ENCODE measurements around the gene RAI14. TPM values are rescaled to one million over a fixed set of nuclear protein-coding genes. Genes with fewer than 3 reads are reported as not detected.
"Not testable (repeated sequence)": the region's sequence is repeated elsewhere in the genome, so short reads cannot be mapped to it uniquely, and the experiment has no call there.

RAI14 gene
- total RNA-seq, 2 experiments from 2014 or later = 0.08 to 0.50 TPM

DNA sequence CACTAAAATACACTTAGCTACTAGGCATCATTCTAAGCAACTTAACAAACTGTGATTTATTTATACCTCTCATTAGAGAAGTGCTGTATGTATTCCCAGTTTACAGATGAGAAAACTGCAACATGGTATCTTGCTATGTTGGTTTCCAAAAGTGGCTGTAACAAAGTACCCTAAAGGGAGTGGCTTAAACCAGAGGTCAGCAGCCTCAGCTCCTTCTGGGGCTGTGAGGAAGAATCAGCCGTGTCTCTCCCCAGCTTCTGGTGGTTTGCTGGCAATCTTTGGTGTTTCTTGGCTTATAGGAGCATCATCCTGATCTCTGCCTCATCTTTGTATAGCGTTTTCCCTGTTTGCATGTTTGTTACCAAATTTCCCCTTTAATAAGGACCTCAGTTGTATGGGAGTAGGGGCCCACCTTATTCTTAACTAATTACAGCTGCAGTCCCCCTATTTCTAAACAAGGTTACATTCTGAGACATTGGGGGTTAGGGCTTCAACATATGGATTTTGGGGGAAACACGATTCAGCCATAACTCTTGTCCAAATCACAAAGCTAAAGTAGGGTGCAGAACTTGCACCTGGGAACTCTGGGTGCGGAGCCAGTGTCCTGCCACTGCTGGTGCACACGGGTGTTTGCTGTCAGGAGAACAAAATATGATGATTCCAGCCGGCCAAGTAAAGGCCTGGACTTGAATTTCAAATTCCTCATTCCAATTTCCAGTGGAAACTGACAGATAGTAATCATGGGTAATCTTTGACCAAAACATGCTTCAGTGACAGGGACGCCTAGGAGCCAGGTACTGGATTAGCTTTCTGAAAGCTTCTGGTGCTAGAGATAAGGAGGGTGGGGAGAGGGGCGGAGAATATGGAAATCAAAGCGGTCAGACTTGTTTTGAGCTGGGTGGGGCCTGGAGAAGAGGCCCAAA is 43.3 kb downstream of the RAI14 start:
- CTCF ChIA-PET = no interaction called here
- H3K36me3 Mint-ChIP-seq (ENCODE audit: low read depth) = no peaks in the 10 kb centered on the region
- no peak overlapping the region for H3K4me3 Mint-ChIP-seq
- POLR2A ChIA-PET = no interaction called here
- peaks cover 11% of the 10 kb centered on the region for H3K4me1 Mint-ChIP-seq
- DNase-seq = no peak
- H3K27ac Mint-ChIP-seq = no peak overlapping the region
- no peaks in the 10 kb centered on the region for H3K27me3 Mint-ChIP-seq
- no peaks in the 10 kb centered on the region for H3K9me3 Mint-ChIP-seq

DNA sequence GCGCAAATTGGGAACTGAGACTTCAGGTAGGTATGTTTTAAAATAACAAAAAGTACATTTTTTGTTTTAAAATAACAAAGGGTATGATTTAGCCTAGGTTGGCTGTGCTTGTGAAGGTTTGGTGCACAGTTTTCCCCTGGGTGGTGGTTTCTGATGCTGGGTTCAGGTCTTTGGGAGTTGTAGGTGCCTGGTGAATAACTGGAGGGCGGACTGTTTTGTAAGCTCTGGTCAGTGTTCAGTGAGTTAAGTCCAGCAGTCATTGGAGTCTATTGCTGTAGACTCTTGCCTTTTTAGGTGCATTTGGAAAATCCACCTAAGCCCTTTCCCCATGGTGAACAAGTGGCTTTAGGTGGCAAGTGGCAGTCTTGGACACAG is 43.9 kb downstream of the RAI14 start:
- Mint-ChIP-seq H3K4me3 (no peak overlapping the region), H3K27me3 (no peaks in the 10 kb centered on the region), H3K27ac (no peak overlapping the region), H3K4me1 (peaks cover 7% of the 10 kb centered on the region), H3K36me3 (ENCODE audit: low read depth) (no peaks in the 10 kb centered on the region), H3K9me3 (no peaks in the 10 kb centered on the region)
- ChIA-PET CTCF (no interaction called here), POLR2A (no interaction called here)
- no peak for DNase-seq

DNA sequence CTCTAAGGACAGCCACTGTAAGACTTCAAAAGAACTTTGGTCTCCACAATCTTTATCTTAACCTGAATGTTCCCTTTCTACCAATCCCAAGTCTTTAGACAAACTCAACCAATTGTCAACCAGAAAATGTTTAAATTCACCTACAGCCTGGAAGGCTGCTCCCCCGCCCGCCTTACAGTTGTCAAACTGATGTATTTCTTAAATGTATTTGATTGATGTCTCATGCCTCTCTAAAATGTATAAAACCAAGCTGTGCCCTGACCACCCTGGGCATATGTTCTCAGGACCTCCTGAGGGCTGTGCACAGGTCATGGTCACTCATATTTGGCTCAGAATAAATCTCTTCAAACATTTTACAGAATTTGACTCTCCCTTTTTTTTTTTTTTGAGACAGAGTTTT is 45.3 kb downstream of the RAI14 start:
- H3K27ac Mint-ChIP-seq; H3K4me1 Mint-ChIP-seq; H3K9me3 Mint-ChIP-seq; H3K27me3 Mint-ChIP-seq; H3K4me3 Mint-ChIP-seq; CTCF ChIA-PET; H3K36me3 Mint-ChIP-seq (ENCODE audit: low read depth); DNase-seq; POLR2A ChIA-PET: not testable (repeated sequence)

DNA sequence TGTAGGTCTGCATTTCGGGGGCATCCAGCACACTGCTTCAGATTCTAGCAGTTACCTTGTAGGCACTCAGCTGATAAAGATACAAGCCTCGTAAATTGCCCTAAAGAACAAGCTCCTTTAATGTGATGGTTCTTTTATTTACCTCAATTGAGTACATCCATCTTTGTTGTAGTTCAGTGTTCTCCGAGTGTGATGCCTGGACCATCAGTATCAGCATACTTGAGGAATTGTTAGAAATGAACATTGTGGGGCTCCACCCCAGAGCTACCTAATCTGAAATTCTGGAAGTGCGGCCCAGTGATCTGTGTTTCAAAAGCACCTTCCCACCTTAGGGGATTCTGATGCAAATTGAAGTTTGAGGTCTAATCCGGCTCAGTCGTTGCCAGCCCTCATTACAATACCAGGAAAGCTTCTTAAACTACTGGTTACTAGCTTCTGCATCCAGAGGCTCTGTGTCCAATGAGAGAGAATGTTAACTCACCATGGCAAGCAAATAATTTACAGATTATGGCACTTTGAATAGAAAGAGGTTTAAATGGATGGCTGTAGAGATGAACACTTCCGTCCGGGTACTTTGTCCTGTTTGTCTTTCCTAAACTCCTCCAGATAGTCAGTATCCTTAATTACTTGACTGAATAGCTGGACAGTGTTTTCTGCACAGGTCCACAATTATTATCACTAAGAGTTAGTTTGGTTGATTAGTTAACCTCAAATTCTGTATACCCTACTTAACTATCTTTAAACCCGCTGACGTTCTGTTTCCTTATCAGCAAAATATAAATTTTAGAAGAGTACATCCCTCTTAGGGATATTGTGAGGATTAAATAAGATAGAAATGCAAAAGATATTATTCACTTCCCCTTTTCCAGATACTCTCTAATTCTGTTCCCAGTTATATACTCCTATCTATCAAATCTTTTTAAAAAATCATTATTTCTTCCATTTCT is 47.9 kb downstream of the RAI14 start:
- DNase-seq = no peak
- H3K36me3 Mint-ChIP-seq (ENCODE audit: low read depth) = no peaks in the 10 kb centered on the region
- H3K27me3 Mint-ChIP-seq = no peaks in the 10 kb centered on the region
- no peak overlapping the region for H3K4me3 Mint-ChIP-seq
- no peak overlapping the region for H3K27ac Mint-ChIP-seq
- H3K9me3 Mint-ChIP-seq = no peaks in the 10 kb centered on the region
- CTCF ChIA-PET = no interaction called here
- POLR2A ChIA-PET = no interaction called here
- no peaks in the 10 kb centered on the region for H3K4me1 Mint-ChIP-seq

DNA sequence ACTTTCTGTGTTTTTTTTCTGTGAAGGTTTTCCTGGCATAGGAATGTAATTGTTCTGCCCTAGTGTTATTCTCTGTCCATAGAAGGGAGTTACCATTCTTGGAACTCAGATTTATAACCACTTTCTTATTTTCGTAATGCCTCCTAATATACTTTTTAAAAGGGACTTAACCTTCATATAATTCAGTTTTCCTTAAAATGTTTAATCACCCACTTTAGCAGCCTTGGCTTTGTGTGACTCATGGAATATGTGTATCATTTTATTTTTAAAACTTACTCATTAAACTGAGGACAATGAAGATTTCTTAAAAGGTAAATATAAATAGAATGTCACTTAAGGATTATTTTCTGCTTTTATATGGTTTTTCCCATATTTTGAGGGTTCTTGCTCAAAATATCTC is 50.0 kb downstream of the RAI14 start:
- Mint-ChIP-seq H3K27ac (no peak overlapping the region), H3K4me3 (no peak overlapping the region), H3K9me3 (no peaks in the 10 kb centered on the region), H3K36me3 (ENCODE audit: low read depth) (no peaks in the 10 kb centered on the region), H3K27me3 (no peaks in the 10 kb centered on the region), H3K4me1 (no peaks in the 10 kb centered on the region)
- POLR2A ChIA-PET = no interaction called here
- DNase-seq = no peak
- CTCF ChIA-PET = no interaction called here

DNA sequence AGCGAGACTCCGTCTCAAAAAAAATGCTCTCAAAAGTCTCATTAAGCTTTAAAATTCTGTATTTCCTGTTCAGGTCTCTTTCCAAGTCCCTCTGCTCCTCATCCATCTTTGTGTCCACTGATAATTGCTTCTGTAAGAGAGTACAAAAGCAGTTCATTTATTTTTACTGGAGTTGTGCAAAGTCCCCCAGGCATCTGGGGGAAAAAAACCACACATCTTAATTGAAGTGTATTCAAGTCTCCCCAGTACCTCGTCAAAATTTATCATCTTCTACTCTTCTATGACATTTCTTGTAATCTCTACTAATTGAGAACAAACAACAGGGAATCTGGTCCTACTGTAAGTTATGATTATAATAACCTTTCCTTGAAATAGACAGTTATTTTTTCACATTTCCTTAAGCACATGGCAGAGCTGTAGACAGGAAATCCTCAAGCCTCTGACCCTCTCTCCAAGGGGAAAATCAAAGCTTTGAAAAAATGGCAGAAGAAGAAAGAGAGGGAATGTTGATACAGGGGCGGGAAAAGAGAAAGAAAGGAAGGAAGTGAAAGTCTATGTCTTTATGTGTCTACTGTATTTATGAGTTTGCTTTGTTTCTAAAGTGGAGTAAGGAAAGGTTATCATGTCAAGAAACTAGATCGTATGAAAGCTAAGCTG is 51.5 kb downstream of the RAI14 start:
- Mint-ChIP-seq H3K9me3 (no peaks in the 10 kb centered on the region), H3K27ac (no peak overlapping the region), H3K4me1 (no peaks in the 10 kb centered on the region), H3K4me3 (no peak overlapping the region), H3K36me3 (ENCODE audit: low read depth) (no peaks in the 10 kb centered on the region), H3K27me3 (no peaks in the 10 kb centered on the region)
- CTCF ChIA-PET = no interaction called here
- POLR2A ChIA-PET = no interaction called here
- no peak for DNase-seq

DNA sequence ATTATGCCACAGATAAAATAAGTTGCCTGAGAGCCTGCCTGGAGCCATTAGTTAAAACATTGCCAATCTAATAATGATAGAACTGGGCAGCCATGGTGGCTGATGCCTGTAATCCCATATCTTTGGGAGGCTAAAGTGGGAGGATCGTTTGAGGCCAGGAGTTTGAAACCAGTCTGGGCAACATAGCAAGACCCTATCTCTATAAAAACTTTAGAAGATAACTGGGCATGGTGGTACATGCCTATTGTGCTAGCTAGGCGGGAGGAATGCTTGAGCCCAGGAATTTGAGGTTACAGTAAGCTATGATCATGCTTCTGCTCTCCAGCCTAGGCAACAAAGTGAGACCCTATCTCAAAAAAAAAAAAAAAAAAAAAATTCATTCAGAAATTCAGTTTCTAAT is 52.6 kb downstream of the RAI14 start:
- H3K36me3 Mint-ChIP-seq (ENCODE audit: low read depth) = no peaks in the 10 kb centered on the region
- CTCF ChIA-PET = interaction anchor here (0.6 to 0.7 kb wide), 3 partner anchors 30 to 890 kb away, joined by 3 to 6 read pairs (median 3); partner anchors contain the start of gene BRIX1
- no peaks in the 10 kb centered on the region for H3K9me3 Mint-ChIP-seq
- DNase-seq = no peak
- no peaks in the 10 kb centered on the region for H3K27me3 Mint-ChIP-seq
- H3K4me1 Mint-ChIP-seq = no peaks in the 10 kb centered on the region
- POLR2A ChIA-PET = no interaction called here
- H3K27ac Mint-ChIP-seq = no peak overlapping the region
- H3K4me3 Mint-ChIP-seq = no peak overlapping the region

DNA sequence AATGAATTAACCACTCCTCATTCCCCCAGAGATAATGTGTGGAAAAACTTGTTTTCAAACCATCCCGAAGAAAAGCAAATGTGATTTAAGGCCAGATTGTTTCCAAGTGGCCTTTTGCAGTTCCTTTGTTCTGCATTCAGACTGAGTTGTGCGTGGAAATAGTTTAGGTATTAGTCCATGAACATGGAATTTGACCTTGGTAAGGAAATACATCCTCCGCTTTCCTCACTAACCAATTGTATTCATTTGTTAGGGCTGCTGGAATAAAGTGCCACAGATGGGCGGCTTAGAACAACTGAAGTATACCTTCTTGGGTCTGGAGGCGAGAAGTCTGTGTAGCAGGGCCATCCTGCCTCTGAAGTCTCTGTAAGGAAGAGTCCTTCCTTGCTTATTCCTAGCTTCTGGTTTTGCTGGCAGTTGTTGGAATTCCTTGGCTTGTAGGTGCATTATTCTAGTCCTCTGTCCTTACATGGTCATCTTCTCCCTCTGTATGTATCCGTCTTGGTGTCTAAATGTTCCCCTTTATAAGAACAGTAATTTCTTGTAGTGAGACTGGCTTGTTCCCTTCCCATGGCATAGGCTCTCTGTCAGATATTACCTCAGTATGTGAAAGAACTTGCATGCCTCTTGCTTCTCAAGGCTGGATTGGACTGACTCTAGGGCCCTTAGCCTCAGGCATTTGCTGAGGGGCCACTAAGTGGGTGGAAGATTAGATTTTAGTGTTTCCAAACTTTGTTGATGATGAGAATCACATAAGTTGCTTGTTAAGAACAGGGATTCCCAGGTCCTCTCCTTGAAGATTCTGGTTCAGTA is 53.9 kb downstream of the RAI14 start:
- no peak overlapping the region for H3K27ac Mint-ChIP-seq
- H3K27me3 Mint-ChIP-seq = no peaks in the 10 kb centered on the region
- no peak overlapping the region for H3K4me3 Mint-ChIP-seq
- no peaks in the 10 kb centered on the region for H3K36me3 Mint-ChIP-seq (ENCODE audit: low read depth)
- DNase-seq = no peak
- no peaks in the 10 kb centered on the region for H3K4me1 Mint-ChIP-seq
- no peaks in the 10 kb centered on the region for H3K9me3 Mint-ChIP-seq
- POLR2A ChIA-PET = no interaction called here
- CTCF ChIA-PET = interaction anchor here (0.6 to 1.4 kb wide), 2 partner anchors 15 to 55 kb away, joined by 3 to 4 read pairs; no protein-coding TSS in a partner anchor

DNA sequence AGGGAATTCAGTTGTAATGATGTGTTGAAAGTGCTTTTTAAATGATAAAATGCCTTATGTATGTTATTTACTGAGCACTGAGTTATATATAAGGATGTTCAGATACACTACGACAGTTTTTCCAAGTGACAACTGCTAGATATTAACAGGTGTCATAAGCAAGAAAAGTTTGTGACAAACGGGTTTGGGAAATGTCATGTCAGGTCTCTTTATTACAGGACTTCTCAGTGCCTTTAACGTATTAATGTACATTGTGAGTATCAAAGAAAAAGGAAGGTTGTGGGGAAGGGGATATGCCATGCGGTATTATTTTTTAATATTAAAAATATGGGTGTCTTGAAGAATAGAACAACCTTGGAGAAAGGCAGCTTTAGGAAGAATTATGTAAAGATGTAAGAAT is 56.4 kb downstream of the RAI14 start:
- H3K9me3 Mint-ChIP-seq = no peaks in the 10 kb centered on the region
- no peak overlapping the region for H3K4me3 Mint-ChIP-seq
- H3K36me3 Mint-ChIP-seq (ENCODE audit: low read depth) = no peaks in the 10 kb centered on the region
- H3K27ac Mint-ChIP-seq = no peak overlapping the region
- ChIA-PET CTCF (no interaction called here), POLR2A (no interaction called here)
- no peaks in the 10 kb centered on the region for H3K4me1 Mint-ChIP-seq
- H3K27me3 Mint-ChIP-seq = no peaks in the 10 kb centered on the region
- DNase-seq = no peak

DNA sequence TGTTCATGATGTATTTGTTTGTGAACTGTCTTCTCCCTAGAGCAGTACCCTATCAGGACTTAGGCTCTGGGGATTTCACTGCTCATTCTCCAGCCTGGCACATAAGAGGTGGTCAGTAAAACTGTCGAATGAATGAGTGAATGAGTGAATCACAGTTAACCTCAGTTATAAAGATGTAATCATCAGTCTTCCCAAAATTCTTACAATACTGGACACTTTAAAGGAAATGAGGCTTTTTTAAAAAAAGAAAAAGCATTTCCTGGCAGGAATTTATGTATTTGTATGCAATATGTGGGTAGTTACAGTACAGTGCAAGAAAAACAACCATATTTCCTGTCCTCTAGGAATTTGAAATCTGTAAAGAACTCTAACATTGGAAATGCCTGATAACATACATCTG is 59.6 kb downstream of the RAI14 start:
- H3K27me3 Mint-ChIP-seq = no peaks in the 10 kb centered on the region
- ChIA-PET POLR2A (no interaction called here), CTCF (no interaction called here)
- H3K4me1 Mint-ChIP-seq = no peaks in the 10 kb centered on the region
- no peak for DNase-seq
- no peaks in the 10 kb centered on the region for H3K9me3 Mint-ChIP-seq
- H3K27ac Mint-ChIP-seq = no peak overlapping the region
- H3K36me3 Mint-ChIP-seq (ENCODE audit: low read depth) = no peaks in the 10 kb centered on the region
- H3K4me3 Mint-ChIP-seq = no peak overlapping the region

DNA sequence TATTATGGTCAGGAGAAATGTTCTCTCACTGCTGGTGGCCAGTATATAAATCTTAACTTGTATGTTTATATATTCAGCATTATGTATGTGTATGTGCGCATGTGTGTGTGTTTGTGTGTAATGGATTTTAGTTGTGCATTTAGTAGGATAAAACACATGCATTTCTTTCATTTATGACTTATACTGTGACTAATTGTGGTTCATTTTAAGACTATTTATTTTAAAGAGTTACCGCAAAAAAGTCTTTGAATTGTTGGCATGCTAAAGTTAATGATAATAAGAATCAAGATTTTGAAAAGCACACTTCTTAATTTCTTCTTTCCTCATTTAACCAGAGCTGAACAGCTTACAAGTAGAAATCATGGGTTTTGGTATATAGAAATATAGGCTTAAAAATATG is 60.9 kb downstream of the RAI14 start:
- H3K9me3 Mint-ChIP-seq = no peaks in the 10 kb centered on the region
- H3K27ac Mint-ChIP-seq = no peak overlapping the region
- no peaks in the 10 kb centered on the region for H3K4me1 Mint-ChIP-seq
- H3K4me3 Mint-ChIP-seq = no peak overlapping the region
- no peaks in the 10 kb centered on the region for H3K36me3 Mint-ChIP-seq (ENCODE audit: low read depth)
- ChIA-PET CTCF (interaction anchor here (1.8 kb wide), 1 partner anchor 30 kb away, joined by 4 read pairs; no protein-coding TSS in a partner anchor), POLR2A (no interaction called here)
- no peak for DNase-seq
- no peaks in the 10 kb centered on the region for H3K27me3 Mint-ChIP-seq

All from activated CD4-positive, alpha-beta T cell treated with anti-CD3 and anti-CD28 coated beads, Interleukin-2, amount 10 ng/mL, durations not matched to agents 7 days and 5 days (primary cell).